Neural crest cell (in vitro differentiated cells): ENCODE results near the gene STAU1. TPM values are rescaled to one million over a fixed set of nuclear protein-coding genes. Genes with fewer than 3 reads are reported as not detected.
"Not testable (repeated sequence)": the region's sequence is repeated elsewhere in the genome, so short reads cannot be mapped to it uniquely, and the experiment has no call there.

Experiments used
- DNase-seq: peaks from one replicate; pipeline ENCODE4 v3.0.0; 2021; ENCODE audit warnings: low read depth, mixed read lengths, low spot score
- H3K27ac Mint-ChIP-seq: one replicate; pipeline ENCODE4 v1.8.0; 2021; ENCODE audit warnings: mild to moderate bottlenecking, mixed read lengths; ENCODE audit not compliant: unreplicated experiment
- H3K27me3 Mint-ChIP-seq: 2 replicates; pipeline ENCODE4 v1.8.0; 2021; ENCODE audit warnings: low read depth, mild to moderate bottlenecking, mixed read lengths
- H3K36me3 Mint-ChIP-seq: 2 replicates; pipeline ENCODE4 v1.8.0; 2021; ENCODE audit warnings: low read depth, mild to moderate bottlenecking, mixed read lengths
- H3K4me1 Mint-ChIP-seq: 2 replicates; pipeline ENCODE4 v1.8.0; 2021; ENCODE audit warnings: mixed read lengths
- H3K4me3 Mint-ChIP-seq: one replicate; pipeline ENCODE4 v1.8.0; 2021; ENCODE audit warnings: mild to moderate bottlenecking, mixed read lengths
- H3K9me3 Mint-ChIP-seq: 2 replicates; pipeline ENCODE4 v1.8.0; 2021; ENCODE audit warnings: mixed read lengths
- total RNA-seq: library from RNA; stranded (reverse); gene quantifications from 2 replicates; pipeline ENCODE4 v1.2.1, GENCODE V29; 2021
- TF ChIP-seq, protein P1 (sequence below): fragments of 200-600 bp; sonication (generic); conservative IDR thresholded peaks from 2 replicates; pipeline ENCODE4 v1.5.0; 2021; ENCODE audit warnings: antibody characterized with exemption, mild to moderate bottlenecking

The STAU1 gene
- total RNA-seq, 1 donor from 2014 or later, result 102 TPM

DNA sequence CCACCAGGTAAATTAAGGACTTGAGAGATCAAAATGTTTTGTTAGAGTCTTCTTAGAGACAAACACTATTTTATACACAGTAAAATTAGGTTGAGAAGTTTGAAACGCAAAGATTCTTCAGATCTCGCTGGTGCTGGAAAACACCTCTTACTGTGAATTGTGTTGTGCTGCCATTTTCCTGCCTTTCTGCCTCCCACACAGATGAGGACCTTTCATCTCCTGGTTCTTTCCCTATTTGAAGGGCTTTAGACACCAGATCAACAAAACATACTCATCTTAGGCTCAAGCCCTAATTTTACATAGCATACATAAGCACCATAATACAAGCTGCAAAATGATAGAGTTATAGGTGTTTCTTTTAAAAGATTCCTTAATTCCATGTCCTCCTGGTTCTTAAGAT lies 18.6 kb downstream of the STAU1 start:
- DNase-seq, result no peak
- H3K9me3 Mint-ChIP-seq, result no peaks in the 10 kb centered on the region
- peaks cover 11% of the 10 kb centered on the region for H3K36me3 Mint-ChIP-seq
- TF ChIP-seq, protein P1, sequence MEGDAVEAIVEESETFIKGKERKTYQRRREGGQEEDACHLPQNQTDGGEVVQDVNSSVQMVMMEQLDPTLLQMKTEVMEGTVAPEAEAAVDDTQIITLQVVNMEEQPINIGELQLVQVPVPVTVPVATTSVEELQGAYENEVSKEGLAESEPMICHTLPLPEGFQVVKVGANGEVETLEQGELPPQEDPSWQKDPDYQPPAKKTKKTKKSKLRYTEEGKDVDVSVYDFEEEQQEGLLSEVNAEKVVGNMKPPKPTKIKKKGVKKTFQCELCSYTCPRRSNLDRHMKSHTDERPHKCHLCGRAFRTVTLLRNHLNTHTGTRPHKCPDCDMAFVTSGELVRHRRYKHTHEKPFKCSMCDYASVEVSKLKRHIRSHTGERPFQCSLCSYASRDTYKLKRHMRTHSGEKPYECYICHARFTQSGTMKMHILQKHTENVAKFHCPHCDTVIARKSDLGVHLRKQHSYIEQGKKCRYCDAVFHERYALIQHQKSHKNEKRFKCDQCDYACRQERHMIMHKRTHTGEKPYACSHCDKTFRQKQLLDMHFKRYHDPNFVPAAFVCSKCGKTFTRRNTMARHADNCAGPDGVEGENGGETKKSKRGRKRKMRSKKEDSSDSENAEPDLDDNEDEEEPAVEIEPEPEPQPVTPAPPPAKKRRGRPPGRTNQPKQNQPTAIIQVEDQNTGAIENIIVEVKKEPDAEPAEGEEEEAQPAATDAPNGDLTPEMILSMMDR, result no peak
- no peaks in the 10 kb centered on the region for H3K27me3 Mint-ChIP-seq
- peaks cover 33% of the 10 kb centered on the region for H3K4me1 Mint-ChIP-seq
- no peak overlapping the region for H3K27ac Mint-ChIP-seq
- H3K4me3 Mint-ChIP-seq, result no peak overlapping the region

DNA sequence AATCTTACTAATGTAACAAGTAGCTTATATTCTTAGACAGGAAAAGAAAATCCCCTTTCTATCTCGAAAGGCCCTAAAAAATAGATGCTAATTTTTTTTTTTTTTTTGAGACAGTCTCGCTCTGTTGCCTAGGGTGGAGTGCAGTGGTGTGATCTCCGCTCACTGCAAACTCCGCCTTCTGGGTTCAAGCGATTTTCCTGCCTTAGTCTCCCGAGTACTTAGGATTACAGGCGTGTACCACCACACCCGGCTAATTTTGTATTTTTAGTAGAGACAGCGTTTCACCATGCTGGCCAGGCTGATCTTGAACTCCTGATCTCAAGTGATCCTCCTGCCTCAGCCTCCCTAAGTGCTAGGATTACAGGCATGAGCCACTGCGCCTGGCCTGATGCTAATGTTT lies 19.3 kb downstream of the STAU1 start:
- H3K36me3 Mint-ChIP-seq, result peaks cover 10% of the 10 kb centered on the region
- not testable (repeated sequence) for H3K4me3 Mint-ChIP-seq, H3K27ac Mint-ChIP-seq, DNase-seq, H3K9me3 Mint-ChIP-seq, H3K27me3 Mint-ChIP-seq
- H3K4me1 Mint-ChIP-seq, result peaks cover 33% of the 10 kb centered on the region

DNA sequence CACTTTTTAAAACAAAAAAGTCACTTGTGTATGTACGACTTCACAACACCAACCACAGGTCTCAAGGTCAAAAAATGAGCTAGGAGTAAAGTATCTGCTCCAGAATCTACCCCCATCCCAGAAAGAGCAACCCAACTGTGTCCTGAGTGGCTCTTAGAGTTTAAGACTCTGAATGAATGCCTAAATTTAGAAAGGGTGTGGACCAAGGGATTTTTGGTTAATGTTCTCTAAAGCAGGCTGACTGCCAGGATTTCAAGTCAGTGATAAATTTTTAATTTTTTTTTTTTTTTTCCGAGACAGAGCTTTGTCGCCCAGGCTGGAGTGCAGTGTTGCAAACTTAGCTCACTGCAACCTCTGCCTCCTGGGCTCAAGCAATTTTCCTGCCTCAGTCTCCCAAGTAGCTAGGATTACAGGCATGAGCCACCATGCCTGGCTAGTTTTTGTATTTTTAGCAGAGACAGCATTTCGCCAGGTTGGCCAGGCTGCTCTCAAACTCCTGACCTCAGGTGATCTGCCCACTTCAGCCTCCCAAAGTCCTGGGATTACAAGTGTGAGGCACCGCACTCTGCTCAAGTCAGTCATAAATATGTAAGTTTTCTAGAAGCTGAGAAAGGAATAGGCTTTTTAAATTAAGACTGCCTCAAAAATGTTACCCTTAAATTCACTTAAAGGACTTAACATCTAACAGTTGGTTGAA lies 20.2 kb downstream of the STAU1 start:
- Mint-ChIP-seq H3K27ac (no peak overlapping the region), H3K36me3 (peaks cover 5% of the 10 kb centered on the region), H3K9me3 (no peaks in the 10 kb centered on the region), H3K27me3 (no peaks in the 10 kb centered on the region), H3K4me1 (peaks cover 30% of the 10 kb centered on the region), H3K4me3 (no peak overlapping the region)
- no peak for DNase-seq
- TF ChIP-seq, protein P1, result no peak

DNA sequence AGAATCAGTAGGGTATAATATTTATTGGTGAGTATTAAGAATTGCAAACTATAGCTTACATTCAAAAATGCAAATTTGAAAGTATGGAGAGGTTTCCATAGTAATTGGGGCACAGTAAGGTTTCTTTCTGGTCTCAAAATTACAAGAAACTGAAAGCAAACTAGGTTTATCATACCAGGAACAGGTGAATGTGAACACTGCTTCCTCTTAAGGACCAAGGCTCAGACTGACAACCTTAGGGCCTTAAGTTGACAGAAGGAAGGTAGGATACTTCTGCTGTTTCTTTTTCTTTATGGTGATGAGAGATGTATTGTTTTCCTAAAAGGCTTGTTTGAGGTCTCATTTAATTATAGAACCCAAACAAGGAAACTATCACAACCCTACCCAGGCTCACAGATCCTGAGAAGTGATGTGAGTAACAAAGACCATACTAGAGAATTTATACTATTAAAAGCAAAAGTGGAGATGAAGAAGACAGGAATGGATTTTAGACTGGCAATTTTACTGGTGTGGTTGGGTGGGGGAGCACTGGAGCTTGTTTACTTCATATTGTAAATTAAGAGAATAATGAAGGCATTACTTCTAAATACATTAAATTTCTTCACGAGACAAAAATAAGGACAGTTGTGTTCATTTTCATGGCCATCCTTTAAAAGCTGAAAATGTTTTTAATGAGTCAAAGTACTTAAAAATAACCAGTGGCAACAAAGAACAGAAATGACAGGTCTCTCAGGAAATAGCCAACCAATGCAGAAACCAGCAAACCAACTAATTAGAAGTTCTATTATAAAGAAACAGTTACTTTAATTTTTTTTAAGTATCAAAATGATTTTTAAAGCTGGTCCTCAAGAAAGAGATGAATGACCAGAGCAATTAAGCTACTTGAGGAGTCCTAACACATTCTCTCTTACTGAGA lies 21.3 kb downstream of the STAU1 start:
- no peak for DNase-seq
- H3K27ac Mint-ChIP-seq, result no peak overlapping the region
- H3K27me3 Mint-ChIP-seq, result no peaks in the 10 kb centered on the region
- TF ChIP-seq, protein P1, result no peak
- H3K36me3 Mint-ChIP-seq, result peaks cover 5% of the 10 kb centered on the region
- peaks cover 30% of the 10 kb centered on the region for H3K4me1 Mint-ChIP-seq
- no peak overlapping the region for H3K4me3 Mint-ChIP-seq
- H3K9me3 Mint-ChIP-seq, result no peaks in the 10 kb centered on the region

DNA sequence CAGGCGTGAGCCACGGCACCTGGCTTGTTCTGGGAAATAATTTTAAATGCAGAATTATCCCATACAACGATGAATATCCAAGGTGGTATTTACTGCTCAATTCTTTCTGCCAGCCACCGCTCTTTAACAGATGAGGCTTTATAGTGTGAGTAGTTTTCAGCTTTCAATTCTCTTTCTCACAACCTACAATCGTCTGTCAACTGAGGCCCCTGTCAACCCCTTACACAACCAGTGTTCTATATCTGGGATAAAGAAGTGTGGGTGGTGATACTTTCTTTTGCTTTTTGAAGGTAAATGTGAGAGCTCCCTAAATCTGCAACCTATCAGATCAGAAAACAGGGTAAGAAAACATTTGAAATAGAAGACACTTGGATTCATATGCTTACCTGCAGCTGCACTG lies 22.5 kb downstream of the STAU1 start:
- H3K27me3 Mint-ChIP-seq, result no peaks in the 10 kb centered on the region
- TF ChIP-seq, protein P1, result no peak
- no peak overlapping the region for H3K4me3 Mint-ChIP-seq
- H3K9me3 Mint-ChIP-seq, result no peaks in the 10 kb centered on the region
- no peak for DNase-seq
- H3K27ac Mint-ChIP-seq, result no peak overlapping the region
- peaks cover 30% of the 10 kb centered on the region for H3K4me1 Mint-ChIP-seq
- H3K36me3 Mint-ChIP-seq, result no peaks in the 10 kb centered on the region

DNA sequence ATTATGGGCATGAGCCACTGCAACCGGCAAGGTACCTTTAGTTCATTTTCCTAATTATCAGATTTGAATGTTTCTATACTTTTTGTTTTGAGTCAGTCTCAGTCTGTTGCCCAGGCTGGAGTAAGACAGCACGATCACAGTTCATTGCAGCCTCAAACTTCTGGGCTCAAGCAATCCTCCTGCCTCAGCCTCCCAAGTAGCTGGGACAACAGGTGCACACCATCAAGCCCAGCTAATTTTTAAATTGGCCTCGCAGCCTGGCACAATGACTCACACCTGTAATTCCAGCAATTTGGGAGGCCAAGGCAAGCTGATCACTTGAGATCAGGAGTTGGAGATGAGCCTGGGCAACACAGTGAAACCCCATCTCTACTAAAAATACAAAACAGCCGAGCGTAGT lies 24.4 kb downstream of the STAU1 start:
- Mint-ChIP-seq H3K4me3 (no peak overlapping the region), H3K27me3 (no peaks in the 10 kb centered on the region), H3K4me1 (peaks cover 35% of the 10 kb centered on the region), H3K9me3 (no peaks in the 10 kb centered on the region), H3K27ac (no peak overlapping the region), H3K36me3 (peaks cover 4% of the 10 kb centered on the region)
- TF ChIP-seq, protein P1, result no peak
- no peak for DNase-seq
